ENCODE results near the gene APLF.

Gene APLF

GRCh38 chr2:68467077-68467960 is at the start of gene APLF, which contains the start of gene FBXO48:
TSS of gene APLF (plus strand) at chr2:68467585. CDS start at chr2:68467732, 147 bp downstream.
TSS of gene FBXO48 (minus strand) at chr2:68467294. CDS start at chr2:68465145, 2,149 bp downstream.
- peak; percentile 99 to 100 for DNase-seq

GRCh38 chr2:68417926-68418325 is 49.5 kb upstream of the APLF start:
- peak; percentile 43 to 47 for DNase-seq

- DNase-seq: no peak
These were observed 49.0 kb upstream of the APLF start for GRCh38 chr2:68418419-68418818.

- no peak for DNase-seq
These were observed 48.5 kb upstream of the APLF start for GRCh38 chr2:68418855-68419254.

GRCh38 chr2:68420254-68420910 is 47.0 kb upstream of the APLF start:
- DNase-seq: peak; percentile 59 to 71

- peak; percentile 92 to 97 for DNase-seq
These were observed 43.3 kb upstream of the APLF start for GRCh38 chr2:68423966-68424650.

GRCh38 chr2:68425503-68425902 is 41.9 kb upstream of the APLF start:
- no peak for DNase-seq

- DNase-seq: no peak
These were observed 40.9 kb upstream of the APLF start for GRCh38 chr2:68426446-68426845.

GRCh38 chr2:68426848-68427579 is 40.4 kb upstream of the APLF start:
- DNase-seq: no peak

- DNase-seq: no peak
These were observed 39.3 kb upstream of the APLF start for GRCh38 chr2:68428126-68428525.

- DNase-seq: no peak
These were observed 38.6 kb upstream of the APLF start for GRCh38 chr2:68428746-68429145.

GRCh38 chr2:68429311-68429826 is 38.0 kb upstream of the APLF start:
- DNase-seq: no peak

- DNase-seq: no peak
These were observed 35.9 kb upstream of the APLF start for GRCh38 chr2:68431316-68431972.

- DNase-seq: no peak
These were observed 34.4 kb upstream of the APLF start for GRCh38 chr2:68432696-68433658.

- DNase-seq: peak; percentile 35 to 45
These were observed 32.4 kb upstream of the APLF start for GRCh38 chr2:68434981-68435380.

- no peak for DNase-seq
These were observed 31.8 kb upstream of the APLF start for GRCh38 chr2:68435615-68436014.

GRCh38 chr2:68436270-68436669 is 31.1 kb upstream of the APLF start:
- no peak for DNase-seq

- DNase-seq: peak; percentile 56 to 63
These were observed 28.7 kb upstream of the APLF start for GRCh38 chr2:68438455-68439303.

- DNase-seq: peak; percentile 96
These were observed 26.0 kb upstream of the APLF start for GRCh38 chr2:68441179-68441993.
